Measurements from ENCODE around the gene PRX. TPM values are rescaled to one million over a fixed set of nuclear protein-coding genes. Genes with fewer than 3 reads are reported as not detected.

Gene PRX
- total RNA-seq, 1 experiment from 2014 or later, result 3.4 TPM

DNA sequence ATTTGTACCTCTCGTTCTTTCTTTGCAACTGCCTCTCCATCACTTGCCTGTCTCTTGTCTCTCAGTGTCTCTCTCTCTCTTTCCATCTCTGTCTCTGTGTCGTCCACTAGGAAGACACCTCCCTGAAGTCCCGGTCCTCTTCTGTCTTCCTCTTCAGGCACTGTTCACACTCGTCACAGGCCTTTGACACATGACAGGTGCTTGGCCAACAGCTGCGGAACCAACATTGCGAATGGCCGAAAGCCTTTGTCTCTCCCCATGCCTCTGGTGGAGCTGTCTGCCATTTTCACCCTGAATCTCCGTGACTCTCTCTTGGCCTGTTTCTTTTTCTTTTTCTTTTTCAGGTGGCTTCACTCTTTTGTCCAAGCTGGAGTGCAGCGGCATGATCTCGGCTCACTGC, 26.0 kb downstream of the PRX start:
- ChIA-PET CTCF (no interaction called here), POLR2A (no interaction called here)
- Histone ChIP-seq H3K36me3 (ENCODE audit: control insufficient read depth, insufficient read depth, low read length) (no peaks in the 10 kb centered on the region), H3K4me1 (ENCODE audit: control insufficient read depth, insufficient read depth, low read length) (no peaks in the 10 kb centered on the region), H3K27me3 (ENCODE audit: control insufficient read depth, insufficient read depth, low read length) (no peaks in the 10 kb centered on the region), H3K27ac (ENCODE audit: low read length) (no peak overlapping the region), H3K4me3 (ENCODE audit: low read depth in 2 of 2, low read length in 2 of 2) (no peak overlapping the region), H3K9me3 (ENCODE audit: control insufficient read depth, insufficient read depth, low read depth, low read length) (no peaks in the 10 kb centered on the region)
- TF ChIP-seq TCF7L2 (IDR thresholded peaks at IDR 0.05; ENCODE audit: low read depth, low read length) (no peak), POLR2AphosphoS5 (IDR thresholded peaks at IDR 0.05; ENCODE audit: low read depth, low read length) (no peak), SIN3A (IDR thresholded peaks at IDR 0.05; ENCODE audit: borderline replicate concordance, insufficient read depth, low read depth, low read length) (no peak)
- TF ChIP-seq, protein P1, sequence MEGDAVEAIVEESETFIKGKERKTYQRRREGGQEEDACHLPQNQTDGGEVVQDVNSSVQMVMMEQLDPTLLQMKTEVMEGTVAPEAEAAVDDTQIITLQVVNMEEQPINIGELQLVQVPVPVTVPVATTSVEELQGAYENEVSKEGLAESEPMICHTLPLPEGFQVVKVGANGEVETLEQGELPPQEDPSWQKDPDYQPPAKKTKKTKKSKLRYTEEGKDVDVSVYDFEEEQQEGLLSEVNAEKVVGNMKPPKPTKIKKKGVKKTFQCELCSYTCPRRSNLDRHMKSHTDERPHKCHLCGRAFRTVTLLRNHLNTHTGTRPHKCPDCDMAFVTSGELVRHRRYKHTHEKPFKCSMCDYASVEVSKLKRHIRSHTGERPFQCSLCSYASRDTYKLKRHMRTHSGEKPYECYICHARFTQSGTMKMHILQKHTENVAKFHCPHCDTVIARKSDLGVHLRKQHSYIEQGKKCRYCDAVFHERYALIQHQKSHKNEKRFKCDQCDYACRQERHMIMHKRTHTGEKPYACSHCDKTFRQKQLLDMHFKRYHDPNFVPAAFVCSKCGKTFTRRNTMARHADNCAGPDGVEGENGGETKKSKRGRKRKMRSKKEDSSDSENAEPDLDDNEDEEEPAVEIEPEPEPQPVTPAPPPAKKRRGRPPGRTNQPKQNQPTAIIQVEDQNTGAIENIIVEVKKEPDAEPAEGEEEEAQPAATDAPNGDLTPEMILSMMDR (IDR thresholded peaks at IDR 0.05), result no peak
- TF ChIP-seq, protein P2, sequence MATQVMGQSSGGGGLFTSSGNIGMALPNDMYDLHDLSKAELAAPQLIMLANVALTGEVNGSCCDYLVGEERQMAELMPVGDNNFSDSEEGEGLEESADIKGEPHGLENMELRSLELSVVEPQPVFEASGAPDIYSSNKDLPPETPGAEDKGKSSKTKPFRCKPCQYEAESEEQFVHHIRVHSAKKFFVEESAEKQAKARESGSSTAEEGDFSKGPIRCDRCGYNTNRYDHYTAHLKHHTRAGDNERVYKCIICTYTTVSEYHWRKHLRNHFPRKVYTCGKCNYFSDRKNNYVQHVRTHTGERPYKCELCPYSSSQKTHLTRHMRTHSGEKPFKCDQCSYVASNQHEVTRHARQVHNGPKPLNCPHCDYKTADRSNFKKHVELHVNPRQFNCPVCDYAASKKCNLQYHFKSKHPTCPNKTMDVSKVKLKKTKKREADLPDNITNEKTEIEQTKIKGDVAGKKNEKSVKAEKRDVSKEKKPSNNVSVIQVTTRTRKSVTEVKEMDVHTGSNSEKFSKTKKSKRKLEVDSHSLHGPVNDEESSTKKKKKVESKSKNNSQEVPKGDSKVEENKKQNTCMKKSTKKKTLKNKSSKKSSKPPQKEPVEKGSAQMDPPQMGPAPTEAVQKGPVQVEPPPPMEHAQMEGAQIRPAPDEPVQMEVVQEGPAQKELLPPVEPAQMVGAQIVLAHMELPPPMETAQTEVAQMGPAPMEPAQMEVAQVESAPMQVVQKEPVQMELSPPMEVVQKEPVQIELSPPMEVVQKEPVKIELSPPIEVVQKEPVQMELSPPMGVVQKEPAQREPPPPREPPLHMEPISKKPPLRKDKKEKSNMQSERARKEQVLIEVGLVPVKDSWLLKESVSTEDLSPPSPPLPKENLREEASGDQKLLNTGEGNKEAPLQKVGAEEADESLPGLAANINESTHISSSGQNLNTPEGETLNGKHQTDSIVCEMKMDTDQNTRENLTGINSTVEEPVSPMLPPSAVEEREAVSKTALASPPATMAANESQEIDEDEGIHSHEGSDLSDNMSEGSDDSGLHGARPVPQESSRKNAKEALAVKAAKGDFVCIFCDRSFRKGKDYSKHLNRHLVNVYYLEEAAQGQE (IDR thresholded peaks at IDR 0.05; ENCODE audit: insufficient read depth in 1 of 2, low read depth in 2 of 2, low read length in 1 of 2), result no peak
- ATAC-seq, result no peak
- in situ Hi-C loops (cut with HindIII; ENCODE audit: low pct_unique_long_range_greater_than_20kb, low sequenced_read_pairs) (no loop called here), intact Hi-C loops (cut with micrococcal nuclease; ENCODE audit: unreplicated experiment) (no loop called here)
- no peak for DNase-seq (ENCODE audit: low read depth, low spot score)
- BruUV-seq (replicated peaks), result no TSS peak

DNA sequence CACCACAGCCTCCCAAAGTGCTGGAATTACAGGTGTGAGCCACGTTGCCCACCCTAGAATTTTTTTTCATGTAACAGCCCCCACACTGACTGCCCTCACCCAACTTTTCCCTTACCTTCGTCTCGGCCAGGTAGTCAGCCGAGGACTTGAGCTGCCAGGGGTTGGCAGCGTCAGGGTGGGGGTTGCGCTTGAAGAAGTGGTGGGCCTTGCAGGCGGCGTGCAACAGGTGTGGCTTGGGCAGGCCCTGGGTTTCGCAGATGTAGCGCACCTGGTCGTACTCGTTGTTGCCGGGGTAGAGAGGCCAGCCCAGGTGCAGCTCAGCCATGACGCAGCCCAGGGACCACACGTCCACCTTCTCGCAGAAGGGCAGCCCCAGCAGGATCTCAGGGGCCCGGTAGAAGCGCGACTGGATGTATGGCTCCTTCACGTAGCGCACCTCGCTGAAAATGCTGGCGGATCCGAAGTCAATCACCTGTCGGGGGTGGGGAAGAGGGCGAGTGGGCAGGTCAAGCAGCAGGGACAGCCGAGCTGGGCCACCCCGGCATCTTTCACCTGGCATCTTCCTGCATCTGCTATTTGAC, 29.4 kb downstream of the PRX start:
- ATAC-seq, result no peak
- no TSS peak for BruUV-seq (replicated peaks)
- TF ChIP-seq, protein P1 (IDR thresholded peaks at IDR 0.05), result no peak
- TF ChIP-seq, protein P2 (IDR thresholded peaks at IDR 0.05; ENCODE audit: insufficient read depth in 1 of 2, low read depth in 2 of 2, low read length in 1 of 2), result no peak
- TF ChIP-seq TCF7L2 (IDR thresholded peaks at IDR 0.05; ENCODE audit: low read depth, low read length) (no peak), SIN3A (IDR thresholded peaks at IDR 0.05; ENCODE audit: borderline replicate concordance, insufficient read depth, low read depth, low read length) (no peak), POLR2AphosphoS5 (IDR thresholded peaks at IDR 0.05; ENCODE audit: low read depth, low read length) (no peak)
- H3K4me1 ChIP-seq (ENCODE audit: control insufficient read depth, insufficient read depth, low read length), result no peaks in the 10 kb centered on the region
- no peaks in the 10 kb centered on the region for H3K36me3 ChIP-seq (ENCODE audit: control insufficient read depth, insufficient read depth, low read length)
- ChIA-PET POLR2A (no interaction called here), CTCF (no interaction called here)
- no peak overlapping the region for H3K4me3 ChIP-seq (ENCODE audit: low read depth in 2 of 2, low read length in 2 of 2)
- no peaks in the 10 kb centered on the region for H3K9me3 ChIP-seq (ENCODE audit: control insufficient read depth, insufficient read depth, low read depth, low read length)
- DNase-seq (ENCODE audit: low read depth, low spot score), result no peak
- intact Hi-C loops (cut with micrococcal nuclease; ENCODE audit: unreplicated experiment) (no loop called here), in situ Hi-C loops (cut with HindIII; ENCODE audit: low pct_unique_long_range_greater_than_20kb, low sequenced_read_pairs) (no loop called here)
- no peaks in the 10 kb centered on the region for H3K27me3 ChIP-seq (ENCODE audit: control insufficient read depth, insufficient read depth, low read length)
- H3K27ac ChIP-seq (ENCODE audit: low read length), result no peak overlapping the region

Measured in Panc1 (cell line).